ENCODE results near the gene SLC38A8. TPM values are rescaled to one million over a fixed set of nuclear protein-coding genes. Genes with fewer than 3 reads are reported as not detected.

The SLC38A8 gene
- total and polyA plus RNA-seq, 3 donors from 2014 or later = 0.33 to 0.43 (median 0.39) TPM

GRCh38 chr16:84084570-84085270 is 42.1 kb upstream of the SLC38A8 start:
- TF ChIP-seq POLR2A (IDR thresholded peaks at IDR 0.05) (no peak), CTCF (IDR thresholded peaks at IDR 0.05) (peak; percentile 33 to 45 (median 35))
- Histone ChIP-seq H3K27me3 (no peaks in the 10 kb centered on the region), H3K4me1 (peaks cover 36% of the 10 kb centered on the region), H3K27ac (peak overlapping the region in 1 of 2 donors; percentile 3), H3K36me3 (ENCODE audit: low read depth, missing control alignments) (no peaks in the 10 kb centered on the region), H3K4me3 (no peak overlapping the region), H3K9me3 (no peaks in the 10 kb centered on the region)
- intact Hi-C loops (cut with DNase I; ENCODE audit: low total_unique reads) = no loop called here
- 78 to 82% methylated on average over 9 to 11 of the region's 11 CpGs for WGBS, 2 donors
- DNase-seq = peak; percentile 82

- intact Hi-C loops (cut with DNase I; ENCODE audit: low total_unique reads) = no loop called here
- Histone ChIP-seq H3K27me3 (no peaks in the 10 kb centered on the region), H3K27ac (no peak overlapping the region), H3K4me3 (no peak overlapping the region), H3K9me3 (no peaks in the 10 kb centered on the region), H3K36me3 (ENCODE audit: low read depth, missing control alignments) (no peaks in the 10 kb centered on the region), H3K4me1 (peaks cover 36% of the 10 kb centered on the region)
- TF ChIP-seq CTCF (IDR thresholded peaks at IDR 0.05) (no peak), POLR2A (IDR thresholded peaks at IDR 0.05) (no peak)
- WGBS, 2 donors = 73 to 74% methylated on average over 11 of the region's 11 CpGs
- DNase-seq = no peak
Measured at GRCh38 chr16:84082835-84083569, 40.4 kb upstream of the SLC38A8 start.

GRCh38 chr16:84082110-84082509 is 39.5 kb upstream of the SLC38A8 start:
- H3K4me1 ChIP-seq = peaks cover 36% of the 10 kb centered on the region
- TF ChIP-seq POLR2A (IDR thresholded peaks at IDR 0.05) = no peak
- TF ChIP-seq CTCF (IDR thresholded peaks at IDR 0.05) = no peak
- intact Hi-C loops (cut with DNase I; ENCODE audit: low total_unique reads) = no loop called here
- H3K36me3 ChIP-seq (ENCODE audit: low read depth, missing control alignments) = no peaks in the 10 kb centered on the region
- no peak for DNase-seq
- no peaks in the 10 kb centered on the region for H3K9me3 ChIP-seq
- 83 to 87% methylated on average over 6 of the region's 6 CpGs for WGBS, 2 donors
- H3K4me3 ChIP-seq = no peak overlapping the region
- H3K27me3 ChIP-seq = no peaks in the 10 kb centered on the region
- H3K27ac ChIP-seq = no peak overlapping the region

GRCh38 chr16:84081446-84081989 is 38.9 kb upstream of the SLC38A8 start:
- TF ChIP-seq CTCF (IDR thresholded peaks at IDR 0.05) (no peak), POLR2A (IDR thresholded peaks at IDR 0.05) (no peak)
- Histone ChIP-seq H3K36me3 (ENCODE audit: low read depth, missing control alignments) (no peaks in the 10 kb centered on the region), H3K4me3 (no peak overlapping the region), H3K4me1 (peaks cover 32% of the 10 kb centered on the region), H3K27ac (no peak overlapping the region), H3K9me3 (no peaks in the 10 kb centered on the region), H3K27me3 (no peaks in the 10 kb centered on the region)
- DNase-seq = peak; percentile 50
- WGBS, 2 donors = 60 to 64% methylated on average over 14 of the region's 14 CpGs
- intact Hi-C loops (cut with DNase I; ENCODE audit: low total_unique reads) = no loop called here
